Right renal cortex interstitium (tissue), 3 donors: Measurements from ENCODE around the gene TNFRSF1B. TPM values are rescaled to one million over a fixed set of nuclear protein-coding genes. Genes with fewer than 3 reads are reported as not detected.

Experiments used
- DNase-seq, 3 donors: peaks; one replicate each; pipeline ENCODE4 v3.0.0-alpha.2; 2013; ENCODE audit warnings: low read depth in 3 of 3, low spot score in 2 of 3
- polyA plus RNA-seq, 3 donors: library from polyadenylated mRNA; unstranded; fragments of 120-200 nt; gene quantifications; one replicate each; pipeline ENCODE4 v1.2.1, GENCODE V29; 2013; ENCODE audit not compliant: insufficient read length in 3 of 3

Gene TNFRSF1B
- 1 to 10 TPM; 5.1 to 7.0 (median 6.3) TPM for polyA plus RNA-seq

DNA sequence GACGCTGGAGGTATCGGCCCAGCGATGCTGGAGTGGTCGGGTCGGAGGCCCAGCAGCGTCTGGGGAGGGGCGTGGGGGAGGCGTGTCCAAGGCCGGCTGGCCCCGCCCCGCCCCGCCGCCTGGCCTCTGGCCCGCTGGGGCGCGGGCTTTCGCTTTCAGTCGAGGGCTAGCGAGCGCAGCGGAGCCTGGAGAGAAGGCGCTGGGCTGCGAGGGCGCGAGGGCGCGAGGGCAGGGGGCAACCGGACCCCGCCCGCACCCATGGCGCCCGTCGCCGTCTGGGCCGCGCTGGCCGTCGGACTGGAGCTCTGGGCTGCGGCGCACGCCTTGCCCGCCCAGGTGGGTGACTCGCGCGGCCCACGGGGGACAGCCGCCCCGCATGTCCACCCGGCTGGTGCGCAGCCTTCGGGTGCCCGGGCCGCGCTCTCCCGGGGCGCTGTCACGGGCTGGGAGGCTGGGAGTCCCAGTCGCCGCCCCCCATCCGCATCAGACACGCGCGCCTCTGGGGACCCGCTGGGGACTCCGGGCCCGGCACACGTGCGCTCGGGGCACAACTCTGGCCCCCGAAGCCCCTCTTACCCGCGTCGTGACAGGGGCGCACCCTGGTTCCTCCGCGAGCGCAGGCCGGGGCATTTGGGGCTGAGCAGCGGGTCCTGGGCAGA lies at the start of gene TNFRSF1B:
TNFRSF1B (plus strand) TSS at position 158 of the 659 bp plus-strand sequence; CDS start at position 259, 101 bp downstream.
- no peak for DNase-seq

DNA sequence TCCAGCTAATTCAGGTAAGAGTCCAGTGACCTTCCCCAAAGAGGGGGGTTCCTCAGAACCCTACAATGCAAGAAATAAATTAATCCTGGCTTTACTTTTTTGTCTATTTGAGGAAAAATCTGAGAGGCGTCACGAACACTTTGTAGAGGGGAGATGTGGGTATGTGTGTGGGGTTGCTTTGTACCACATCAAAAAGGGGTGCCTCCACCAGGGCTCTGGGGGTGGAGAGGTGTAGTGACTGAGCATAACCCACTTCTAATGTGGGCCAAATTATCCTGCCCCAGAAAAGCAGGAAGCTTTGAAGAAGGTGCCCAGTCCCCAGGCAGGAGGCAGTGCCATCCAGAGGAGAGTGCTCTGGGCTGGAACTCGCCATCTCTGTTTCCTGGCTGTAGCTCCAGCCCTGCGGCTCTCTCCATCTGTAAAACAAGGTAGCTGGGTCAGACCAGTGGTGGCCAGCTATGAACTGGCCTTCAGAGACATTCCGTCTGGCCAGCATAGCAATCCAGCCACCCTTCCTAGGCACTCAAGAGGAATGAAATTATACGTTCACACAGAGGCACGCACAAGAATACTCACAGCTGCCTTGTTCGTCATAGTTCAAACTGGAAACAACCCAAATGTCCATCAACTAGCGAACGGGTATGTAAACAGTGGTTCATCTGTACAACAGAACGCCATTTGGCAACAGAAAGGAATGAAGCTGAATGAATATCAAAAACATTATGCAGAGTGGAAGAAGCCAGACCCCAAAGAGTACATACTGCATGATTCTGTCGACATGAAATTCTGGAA lies 45.4 kb upstream of the TNFRSF1B start:
- no peak for DNase-seq

DNA sequence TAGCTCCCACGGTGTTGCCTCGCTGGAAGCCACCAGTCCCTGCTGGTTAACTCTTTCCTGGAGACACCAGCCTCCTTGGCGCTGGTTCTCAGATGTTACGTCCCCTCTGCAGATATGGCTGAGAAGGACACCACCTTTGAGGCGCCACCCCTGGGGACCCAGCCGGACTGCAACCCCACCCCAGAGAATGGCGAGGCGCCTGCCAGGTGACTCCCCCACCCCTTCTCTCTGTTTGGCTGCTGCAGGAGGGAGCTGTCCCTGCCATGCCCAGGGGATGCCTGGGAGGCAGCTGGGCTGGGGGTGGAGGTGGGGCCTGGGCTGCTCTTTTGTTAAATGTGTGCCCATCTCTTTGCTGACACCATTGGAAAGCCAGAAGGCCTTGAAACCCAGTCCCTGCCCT lies 43.6 kb upstream of the TNFRSF1B start:
- DNase-seq, result no peak

DNA sequence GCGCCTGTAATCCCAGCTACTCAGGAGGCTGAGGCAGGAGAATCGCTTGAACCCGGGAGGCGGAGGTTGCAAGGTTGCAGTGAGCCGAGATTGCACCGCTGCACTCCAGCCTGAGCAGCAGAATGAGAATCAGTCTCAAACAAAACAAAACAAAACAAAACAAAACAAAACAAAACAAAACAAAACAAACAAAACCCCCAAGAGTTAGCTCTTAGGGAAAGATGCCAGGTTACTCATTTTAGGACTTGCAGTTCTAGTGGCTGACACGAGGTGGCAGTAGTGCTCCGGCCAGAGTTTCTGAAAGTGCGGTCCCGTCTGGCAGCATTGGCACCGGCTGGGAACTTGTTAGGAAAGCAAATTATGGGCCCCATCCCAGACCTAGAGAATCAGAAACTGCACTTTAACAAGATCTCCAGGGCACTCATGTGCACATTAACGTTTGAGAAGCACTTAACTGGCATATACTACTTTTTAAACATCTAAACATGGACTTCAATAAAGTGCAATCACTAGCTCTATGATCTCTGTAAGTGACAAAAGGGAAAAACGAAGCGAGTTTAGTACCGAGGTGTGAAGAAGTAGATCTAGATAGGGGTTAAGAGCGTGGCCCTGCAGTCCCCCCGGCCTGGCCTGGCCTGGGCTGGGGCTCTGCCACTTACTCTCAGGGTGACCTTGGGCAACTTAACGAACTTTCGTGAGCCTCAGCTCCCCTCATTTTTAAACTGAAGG lies 41.9 kb upstream of the TNFRSF1B start:
- DNase-seq, result peak in 2 of 3 donors; percentile 43 to 63

DNA sequence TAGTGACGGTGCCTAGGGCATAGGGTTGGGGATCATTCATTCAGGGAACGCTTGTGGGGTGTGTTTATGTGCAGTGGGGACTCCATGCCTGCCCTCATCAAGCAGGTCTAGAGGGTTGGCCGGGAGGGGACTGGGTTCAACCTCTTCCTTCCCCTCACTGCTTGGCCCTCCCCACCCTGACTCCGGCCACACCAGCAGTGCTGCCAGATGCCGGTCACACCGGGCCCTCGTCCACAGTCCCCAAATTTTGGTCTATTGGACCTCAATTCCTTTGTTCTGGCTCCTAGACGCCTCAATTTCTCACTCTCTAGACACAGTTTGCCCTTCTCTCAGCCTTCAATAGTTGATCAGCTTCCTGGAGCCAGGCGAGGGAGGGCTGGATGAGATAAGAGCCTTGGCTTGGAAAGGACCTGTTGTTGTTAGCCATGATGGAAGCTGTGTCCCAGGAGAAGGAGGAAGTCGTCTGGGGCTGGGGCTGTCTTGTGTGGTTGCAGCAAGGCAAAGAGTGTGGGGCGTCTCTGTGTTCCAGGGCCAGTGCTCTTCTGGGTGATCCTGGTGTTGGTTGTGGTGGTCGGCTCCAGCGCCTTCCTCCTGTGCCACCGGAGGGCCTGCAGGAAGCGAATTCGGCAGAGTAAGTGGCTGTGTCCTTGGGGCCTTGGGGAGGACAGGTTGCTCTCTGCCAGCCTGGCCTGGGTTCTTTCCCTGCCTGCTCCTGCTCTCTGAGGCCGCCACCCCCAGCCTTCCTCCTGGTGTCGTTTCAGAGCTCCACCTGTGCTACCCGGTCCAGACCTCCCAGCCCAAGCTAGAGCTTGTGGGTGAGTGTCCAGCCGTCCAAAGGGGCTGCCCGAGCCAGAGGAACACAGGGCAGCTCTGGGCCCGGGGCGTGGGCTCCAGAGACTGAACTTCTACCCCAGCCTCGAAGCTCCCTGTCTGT lies 41.1 kb upstream of the TNFRSF1B start:
- no peak for DNase-seq

DNA sequence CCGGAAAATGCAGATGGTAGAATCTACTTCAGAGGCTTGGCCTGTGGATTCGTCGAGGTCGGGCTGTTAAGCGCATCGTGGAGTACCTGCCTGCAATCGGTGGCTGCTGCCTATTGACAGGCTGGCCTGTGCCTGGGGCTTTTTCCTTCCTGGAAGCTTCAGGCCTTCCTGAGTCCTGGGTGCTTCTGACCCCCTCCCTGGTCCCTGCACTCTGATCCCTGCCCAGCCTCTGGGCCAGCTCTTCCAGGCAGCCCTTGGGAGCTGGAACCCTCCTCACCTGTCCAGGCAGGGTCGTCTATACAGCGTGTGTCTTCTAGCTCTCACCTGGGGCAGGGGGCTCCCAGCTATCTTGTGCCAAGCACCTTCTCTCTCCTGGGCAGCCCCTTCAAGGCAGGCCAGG lies 40.0 kb upstream of the TNFRSF1B start:
- DNase-seq, result no peak

DNA sequence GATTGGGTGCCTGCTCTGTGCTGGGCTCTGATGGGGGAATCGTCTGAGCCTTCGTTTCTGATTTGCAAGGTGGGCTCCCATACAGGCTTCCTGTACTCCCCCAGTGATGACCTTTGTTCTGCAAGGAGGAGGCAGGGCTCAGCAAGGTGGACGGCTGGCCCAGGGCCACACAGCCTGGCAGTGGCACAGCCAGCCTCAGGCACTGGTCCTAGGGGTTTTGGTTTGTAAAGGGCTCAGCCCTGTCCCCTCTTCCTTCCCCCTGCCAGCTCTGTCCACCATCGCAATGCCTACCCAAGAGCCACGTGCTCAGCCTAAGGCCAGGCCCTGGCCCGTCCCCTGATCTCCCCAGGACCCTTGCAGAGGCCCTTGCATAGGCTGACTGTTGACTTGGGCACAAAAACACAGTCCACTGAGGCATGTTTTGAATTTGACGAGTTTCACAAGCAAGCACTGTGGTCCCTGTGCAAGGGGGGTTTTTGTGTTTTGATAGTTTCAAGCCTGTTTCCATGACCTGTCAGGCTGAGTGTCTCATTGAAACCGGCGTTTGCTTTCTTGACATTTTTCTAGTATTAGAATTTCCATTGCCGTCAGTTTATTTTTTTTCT lies 39.5 kb upstream of the TNFRSF1B start:
- no peak for DNase-seq

DNA sequence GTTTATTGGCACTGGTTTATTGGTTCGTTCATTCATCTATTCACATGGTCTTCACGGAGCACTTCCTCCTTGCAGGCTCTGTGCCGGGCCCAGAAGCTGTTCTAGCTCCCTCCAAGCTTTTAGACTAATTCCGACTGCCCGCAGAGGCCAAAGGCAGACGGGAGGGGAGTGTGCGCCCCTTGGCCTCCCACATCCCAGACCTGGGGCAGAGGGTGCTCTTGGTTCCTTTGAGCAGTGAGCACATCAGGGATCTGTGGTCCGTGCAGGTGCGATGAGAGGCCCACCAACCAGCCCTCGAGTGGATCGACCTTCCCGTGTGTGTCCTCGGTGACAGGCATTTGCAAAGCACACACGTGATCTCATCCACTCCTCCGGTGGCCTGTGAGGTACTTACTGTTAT lies 38.7 kb upstream of the TNFRSF1B start:
- no peak for DNase-seq

DNA sequence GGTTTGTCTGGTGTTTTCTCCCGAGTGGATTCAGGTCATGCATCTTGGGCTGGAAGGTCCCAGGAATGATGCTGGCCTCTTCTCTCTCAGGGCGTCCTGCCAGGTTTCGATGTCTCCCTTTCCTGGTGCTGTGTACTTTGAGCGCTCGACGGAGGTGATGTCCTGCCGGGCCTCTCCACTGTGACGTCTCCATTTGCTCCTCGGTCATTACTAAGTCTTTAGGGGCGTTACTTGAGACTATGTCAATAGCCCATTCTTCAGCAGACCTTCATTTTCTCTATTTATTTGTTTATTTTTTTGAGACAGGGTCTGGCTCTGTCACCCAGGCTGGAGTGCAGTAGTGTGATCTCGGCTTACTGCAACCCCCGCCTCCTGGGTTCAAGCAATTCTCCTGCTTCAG lies 37.2 kb upstream of the TNFRSF1B start:
- no peak for DNase-seq

DNA sequence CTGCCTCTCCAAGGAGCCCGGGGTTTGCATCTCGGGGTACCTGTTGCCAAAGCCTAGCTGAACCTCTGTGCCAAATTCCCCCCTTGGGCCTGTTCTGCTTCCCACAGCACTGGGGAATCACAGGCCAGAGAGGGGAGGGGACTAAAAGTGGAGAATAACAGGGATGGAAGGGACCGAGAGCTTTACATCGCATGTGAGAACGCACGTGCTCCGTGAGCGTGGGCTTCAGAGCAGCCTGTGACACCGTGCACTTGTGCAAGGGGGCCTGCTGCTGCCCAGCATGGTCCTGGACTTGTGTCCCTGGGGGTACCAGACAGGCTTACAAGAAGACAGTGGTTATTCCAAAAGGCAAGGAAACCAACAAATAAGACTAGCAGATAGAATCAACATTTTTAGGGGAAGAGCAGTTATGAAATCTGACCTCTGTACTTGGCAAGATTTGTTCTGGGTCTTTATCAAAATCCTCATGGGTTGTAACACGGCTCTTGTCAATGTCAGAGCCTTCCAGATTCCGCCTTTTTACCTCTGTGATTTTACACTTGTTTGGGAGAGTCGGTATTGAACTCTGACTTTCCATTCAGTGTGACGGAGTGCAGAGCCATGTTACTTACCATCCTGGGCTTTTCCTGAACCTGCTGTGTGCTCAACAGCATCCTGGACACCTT lies 36.2 kb upstream of the TNFRSF1B start:
- no peak for DNase-seq

DNA sequence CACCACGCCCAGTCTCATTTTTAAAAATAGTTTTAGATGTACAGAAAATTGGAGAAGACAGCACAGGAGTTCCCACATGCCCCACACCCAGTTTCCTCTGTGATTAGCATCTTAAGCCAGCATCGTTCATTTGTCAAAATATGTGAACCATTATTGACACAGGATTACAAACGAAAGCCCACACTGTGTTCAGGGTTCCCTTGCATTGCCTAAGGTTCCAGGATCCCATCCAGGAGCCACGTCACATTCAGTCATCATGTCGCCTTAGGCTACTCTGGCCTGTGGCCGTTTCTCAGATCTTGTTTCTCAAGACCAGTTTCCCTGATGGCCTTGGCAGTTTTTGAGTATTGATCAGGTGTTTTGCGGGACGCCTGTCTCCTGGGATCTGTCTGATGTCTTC lies 34.7 kb upstream of the TNFRSF1B start:
- no peak for DNase-seq

DNA sequence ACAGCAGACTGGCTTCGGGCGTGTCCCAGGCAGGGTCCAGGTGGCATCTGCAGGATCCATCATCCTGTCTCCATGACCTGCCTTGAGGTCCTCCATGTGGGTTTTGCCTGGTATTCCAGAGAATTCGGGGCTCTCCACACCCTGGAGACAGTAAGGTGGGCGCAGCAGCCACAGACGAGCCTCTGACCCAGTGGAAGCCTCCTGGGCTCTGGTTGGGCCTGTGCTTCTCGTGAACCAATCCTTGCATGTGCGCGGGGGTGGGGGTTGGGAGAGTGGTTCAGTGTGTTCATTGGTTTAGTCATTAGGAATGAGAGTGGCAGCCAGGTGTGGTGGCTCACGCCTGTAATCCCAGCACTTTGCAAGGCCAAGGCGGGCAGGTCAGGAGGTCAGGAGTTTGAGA lies 32.1 kb upstream of the TNFRSF1B start:
- DNase-seq, result no peak

DNA sequence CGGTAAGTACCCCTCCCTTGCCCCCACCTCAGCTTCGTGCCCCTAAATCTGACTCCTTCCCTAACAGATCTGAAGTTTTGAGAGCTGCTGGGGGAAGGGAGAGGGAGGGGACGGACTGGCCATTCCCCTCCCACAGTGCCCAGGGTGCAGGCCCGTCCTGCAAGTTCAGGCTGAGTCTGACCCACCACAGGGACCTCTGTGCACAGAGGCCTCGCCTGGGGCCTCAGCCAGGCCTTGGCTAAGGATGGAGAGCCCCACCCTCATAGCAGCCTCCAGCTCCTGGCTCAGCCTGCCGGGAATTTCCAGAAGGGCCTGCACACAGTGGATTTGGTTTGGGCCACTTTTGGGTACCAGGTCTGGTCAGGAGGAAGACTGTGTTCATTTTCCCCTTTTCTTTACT lies 31.2 kb upstream of the TNFRSF1B start:
- DNase-seq, result no peak

DNA sequence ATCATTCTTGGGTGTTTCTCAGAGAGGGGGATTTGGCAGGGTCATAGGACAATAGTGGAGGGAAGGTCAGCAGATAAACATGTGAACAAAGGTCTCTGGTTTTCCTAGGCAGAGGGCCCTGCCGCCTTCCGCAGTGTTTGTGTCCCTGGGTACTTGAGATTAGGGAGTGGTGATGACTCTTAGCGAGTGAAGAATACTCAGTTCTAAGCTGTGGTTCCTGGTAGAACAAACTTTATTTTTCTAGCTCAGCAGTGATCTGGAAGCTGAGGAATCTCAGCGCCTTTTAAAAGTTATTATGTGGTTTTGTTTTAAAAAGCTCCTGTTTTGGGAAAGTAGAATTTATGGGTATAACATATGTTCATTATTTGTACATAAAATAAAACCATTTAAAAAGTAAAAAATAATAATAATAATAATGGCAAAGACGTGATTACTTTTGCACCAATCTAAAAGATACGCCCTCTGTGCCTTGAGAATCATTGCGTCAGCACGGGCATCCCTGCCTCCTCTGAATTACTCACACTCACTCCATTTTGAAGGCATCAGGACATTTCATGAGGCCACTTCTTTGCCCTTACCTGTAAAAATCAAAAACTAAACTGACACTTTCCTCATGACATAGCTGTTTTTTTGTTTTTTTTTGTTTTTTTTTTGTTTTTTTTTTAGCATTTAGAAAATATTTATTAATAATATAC lies 29.7 kb upstream of the TNFRSF1B start:
- no peak for DNase-seq

DNA sequence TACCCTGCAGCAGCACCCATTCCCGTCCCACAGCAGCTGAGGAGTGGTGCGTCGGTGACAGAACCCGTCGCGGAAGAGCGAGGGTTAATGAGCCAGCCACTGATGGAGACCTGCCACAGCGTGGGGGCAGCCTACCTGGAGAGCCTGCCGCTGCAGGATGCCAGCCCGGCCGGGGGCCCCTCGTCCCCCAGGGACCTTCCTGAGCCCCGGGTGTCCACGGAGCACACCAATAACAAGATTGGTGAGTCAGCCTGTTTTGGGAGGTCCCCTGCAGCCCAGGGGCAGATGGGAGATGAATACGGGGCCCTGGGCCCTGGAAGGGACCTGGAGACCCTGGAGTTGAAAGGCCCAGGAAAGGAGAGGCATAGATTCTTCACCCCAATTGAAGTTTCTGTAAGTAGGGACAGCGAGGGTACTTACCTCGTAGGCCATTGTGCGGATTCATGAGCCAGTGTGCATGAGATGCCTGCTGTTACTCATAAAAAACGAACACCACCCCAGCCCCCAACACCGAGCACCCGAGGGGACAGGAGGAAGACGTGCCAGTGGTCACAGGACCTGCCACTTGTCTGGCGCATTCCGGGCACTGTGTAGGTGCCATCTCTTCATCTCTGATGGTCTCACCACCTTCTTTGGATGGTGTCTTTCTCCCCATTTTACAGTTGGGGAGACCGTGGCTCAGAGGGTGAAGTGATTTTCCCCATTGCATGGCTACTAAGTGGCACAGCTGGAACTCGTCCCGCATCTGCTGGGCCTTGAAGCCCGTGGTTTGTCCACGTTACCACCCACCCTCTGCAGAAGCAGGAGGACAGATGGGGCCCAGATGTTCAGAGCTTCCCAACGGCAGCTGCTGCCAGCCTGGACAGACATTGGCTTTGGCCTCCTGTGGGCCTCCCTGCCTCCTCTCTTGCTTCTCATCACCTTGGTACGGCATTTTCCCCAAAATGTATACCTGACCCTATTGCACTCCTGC lies 28.3 kb upstream of the TNFRSF1B start:
- DNase-seq, result no peak

DNA sequence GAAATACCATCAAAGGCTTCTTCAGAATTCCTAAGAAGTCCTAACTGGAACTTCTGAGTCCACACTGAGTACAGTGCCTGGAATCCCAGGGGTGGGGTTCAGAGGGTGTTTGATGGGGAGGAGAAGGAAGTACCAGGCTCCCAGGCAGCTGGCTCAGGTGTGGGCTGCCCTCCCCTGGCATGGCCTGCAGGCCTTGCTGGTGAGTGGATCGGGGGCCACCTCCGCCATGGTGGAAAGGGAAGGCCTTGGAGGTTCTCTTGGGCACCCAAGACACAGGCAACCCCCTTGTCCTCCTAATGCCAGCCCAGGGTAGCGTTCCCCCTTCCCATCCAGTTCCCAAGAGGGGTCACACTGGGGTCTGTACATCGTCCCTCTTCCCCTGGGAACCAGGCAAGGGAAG lies 26.8 kb upstream of the TNFRSF1B start:
- DNase-seq, result no peak

DNA sequence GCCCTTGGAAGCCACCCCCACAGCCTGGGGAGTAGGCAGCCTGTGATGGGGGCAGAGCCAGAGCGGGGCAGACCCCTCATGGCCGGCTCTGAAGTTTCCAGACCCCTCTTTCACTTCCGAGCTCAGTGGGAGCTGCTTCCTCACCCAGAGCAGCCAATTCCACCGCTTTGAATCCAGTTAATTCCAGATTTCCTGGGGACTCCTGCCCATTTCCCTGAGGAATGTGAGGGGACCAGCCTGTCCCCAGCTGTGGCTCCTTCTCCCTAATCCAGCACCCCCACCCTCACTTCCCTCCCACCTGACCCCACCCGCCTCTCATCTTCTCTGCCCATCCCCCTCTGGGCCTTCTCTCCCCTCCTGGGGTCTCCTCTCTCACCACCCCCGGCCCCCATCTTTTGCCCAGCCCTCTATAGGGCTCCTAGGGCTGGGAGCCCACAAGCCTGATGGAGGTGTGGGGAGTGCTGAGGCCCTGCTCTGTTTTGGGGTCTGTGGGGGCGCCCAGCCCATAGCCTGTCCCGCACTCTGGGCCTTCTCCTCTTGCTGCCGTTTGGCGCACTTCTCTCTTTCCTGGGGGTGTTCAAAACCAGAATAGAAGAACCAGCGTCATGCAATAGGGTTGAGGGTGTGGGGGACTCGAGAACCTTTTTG lies 26.2 kb upstream of the TNFRSF1B start:
- DNase-seq, result no peak
